Uterus (tissue), 4 donors: ENCODE data around the gene CBX1. TPM values are rescaled to one million over a fixed set of nuclear protein-coding genes. Genes with fewer than 3 reads are reported as not detected.

Experiments
- DNase-seq, 2 donors: peaks; one replicate each; pipeline ENCODE4 v3.0.0-alpha.2; 2019 to 2020
- H3K27ac ChIP-seq, 2 donors: fragments of 200-600 bp; sonication (generic); 1 replicate in 1 of 2; 2 replicates in 1 of 2; pipeline ENCODE4 v1.5.1; 2016 to 2018
- H3K27me3 ChIP-seq, 2 donors: fragments of 200-600 bp; sonication (generic); one replicate each; pipeline ENCODE4 v1.5.1; 2018 to 2019; ENCODE audit warnings: control low read depth in 1 of 2
- H3K36me3 ChIP-seq, 2 donors: fragments of 200-600 bp; sonication (generic); one replicate each; pipeline ENCODE4 v1.5.1; 2019; ENCODE audit warnings: control low read depth in 1 of 2
- H3K4me1 ChIP-seq, 2 donors: fragments of 200-600 bp; sonication (generic); one replicate each; pipeline ENCODE4 v1.5.1; 2018 to 2019; ENCODE audit warnings: control low read depth in 1 of 2
- H3K4me3 ChIP-seq, 2 donors: fragments of 200-600 bp; sonication (generic); 1 replicate in 1 of 2; 2 replicates in 1 of 2; pipeline ENCODE4 v1.5.1; 2018 to 2019; ENCODE audit warnings: mild to moderate bottlenecking in 1 of 2
- H3K9me3 ChIP-seq, 2 donors: fragments of 200-600 bp; sonication (generic); one replicate each; pipeline ENCODE4 v1.5.1; 2019; ENCODE audit warnings: control low read depth in 1 of 2
- POLR2A ChIP-seq, 2 donors: fragments of 450-650 bp; IDR thresholded peaks; one replicate each; pipeline ENCODE4 v1.6.1; 2016; ENCODE audit warnings: antibody characterized with exemption in 2 of 2, mild to moderate bottlenecking in 1 of 2, moderate library complexity in 1 of 2
- intact Hi-C: fragments of 100-400 bp; cut with DNase I; formaldehyde crosslinking; loops from one replicate; pipeline ENCODE4 v1.15.1; 2023; ENCODE audit warnings: low total_unique reads
- total RNA-seq, 4 donors: library from RNA; depleted of rRNA in 3 of 4; stranded (reverse); fragments of >200 nt in 3 of 4; gene quantifications; one replicate each; pipeline versions ENCODE4 v1.1.0 to v1.2.4, GENCODE V29; 2014 to 2023
- TF ChIP-seq, protein P1 (sequence below), 4 experiments: fragments of 200-600 bp in 2 of 4; fragments of 450-650 bp in 2 of 4; sonication (generic) in 2 of 4; IDR thresholded peaks; one replicate each; pipeline ENCODE4 v1.5.1; 2016 to 2019; ENCODE audit warnings: antibody characterized with exemption in 4 of 4, mild to moderate bottlenecking in 2 of 4, moderate library complexity in 1 of 4
- donor health status: DM: yes; HTN: yes; CAD: no.

Gene CBX1
- total RNA-seq, 4 donors from 2014 or later: 47.1 to 132 (median 81.3) TPM

DNA sequence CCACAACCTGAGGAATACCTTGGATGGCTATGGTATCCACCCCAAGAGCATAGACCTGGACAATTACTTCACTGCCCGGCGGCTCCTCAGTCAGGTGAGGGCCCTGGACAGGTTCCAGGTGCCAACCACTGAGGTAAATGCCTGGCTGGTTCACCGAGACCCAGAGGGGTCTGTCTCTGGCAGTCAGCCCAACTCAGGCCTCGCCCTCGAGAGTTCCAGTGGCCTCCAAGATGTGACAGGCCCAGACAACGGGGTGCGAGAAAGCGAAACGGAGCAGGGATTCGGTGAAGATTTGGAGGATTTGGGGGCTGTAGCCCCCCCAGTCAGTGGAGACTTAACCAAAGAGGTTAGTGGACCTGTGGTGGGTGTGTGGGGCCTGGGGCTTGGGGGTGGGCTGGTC is 50.0 kb downstream of the CBX1 start:
- Histone ChIP-seq H3K27me3 (no peaks in the 10 kb centered on the region), H3K36me3 (no peaks in the 10 kb centered on the region), H3K4me1 (peaks cover 18 to 50% of the 10 kb centered on the region in 2 donors), H3K27ac (peak overlapping the region; percentile 98), H3K9me3 (no peaks in the 10 kb centered on the region), H3K4me3 (peak overlapping the region; percentile 5 to 21)
- TF ChIP-seq, protein P1, sequence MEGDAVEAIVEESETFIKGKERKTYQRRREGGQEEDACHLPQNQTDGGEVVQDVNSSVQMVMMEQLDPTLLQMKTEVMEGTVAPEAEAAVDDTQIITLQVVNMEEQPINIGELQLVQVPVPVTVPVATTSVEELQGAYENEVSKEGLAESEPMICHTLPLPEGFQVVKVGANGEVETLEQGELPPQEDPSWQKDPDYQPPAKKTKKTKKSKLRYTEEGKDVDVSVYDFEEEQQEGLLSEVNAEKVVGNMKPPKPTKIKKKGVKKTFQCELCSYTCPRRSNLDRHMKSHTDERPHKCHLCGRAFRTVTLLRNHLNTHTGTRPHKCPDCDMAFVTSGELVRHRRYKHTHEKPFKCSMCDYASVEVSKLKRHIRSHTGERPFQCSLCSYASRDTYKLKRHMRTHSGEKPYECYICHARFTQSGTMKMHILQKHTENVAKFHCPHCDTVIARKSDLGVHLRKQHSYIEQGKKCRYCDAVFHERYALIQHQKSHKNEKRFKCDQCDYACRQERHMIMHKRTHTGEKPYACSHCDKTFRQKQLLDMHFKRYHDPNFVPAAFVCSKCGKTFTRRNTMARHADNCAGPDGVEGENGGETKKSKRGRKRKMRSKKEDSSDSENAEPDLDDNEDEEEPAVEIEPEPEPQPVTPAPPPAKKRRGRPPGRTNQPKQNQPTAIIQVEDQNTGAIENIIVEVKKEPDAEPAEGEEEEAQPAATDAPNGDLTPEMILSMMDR (IDR thresholded peaks at IDR 0.05): no peak
- no peak for TF ChIP-seq POLR2A (IDR thresholded peaks at IDR 0.05)
- DNase-seq: peak; percentile 43 to 47
- intact Hi-C loops: no loop called here

- DNase-seq: peak; percentile 86 to 93
- intact Hi-C loops: no loop called here
These were observed 52.7 kb downstream of the CBX1 start for GRCh38 chr17:48048384-48049126.

DNA sequence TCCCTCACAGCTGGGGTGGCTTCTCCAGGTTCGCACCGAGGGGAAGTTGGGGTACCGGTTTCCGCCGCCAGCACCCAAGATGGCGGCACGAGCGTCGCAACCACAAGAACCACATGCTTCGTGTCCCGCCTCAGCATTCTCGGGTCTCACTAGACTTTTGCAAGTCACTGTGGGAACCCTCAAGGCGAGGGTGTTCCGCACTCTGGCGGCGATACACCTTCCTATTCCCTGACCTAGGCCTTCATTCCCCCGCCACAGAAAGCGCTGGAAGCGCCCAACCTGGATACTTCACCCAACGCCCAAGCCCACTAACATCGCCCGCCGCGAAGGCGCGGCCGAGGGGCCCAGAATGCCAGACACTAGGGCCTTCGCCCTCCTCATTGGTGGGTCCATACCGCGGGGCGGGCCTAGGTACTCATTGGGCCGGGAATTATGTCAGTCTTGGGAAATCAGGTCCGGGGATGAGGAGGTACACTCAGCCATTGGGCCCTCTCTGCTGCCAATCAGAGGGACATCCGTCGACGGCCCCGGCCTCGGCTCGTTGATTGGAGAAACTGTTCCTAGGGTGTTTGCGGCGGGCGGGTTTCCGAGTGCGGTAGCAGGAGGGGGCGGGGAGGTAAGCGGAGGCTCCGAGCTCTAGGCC is 53.4 kb downstream of the CBX1 start, which contains the start of gene NFE2L1:
TSS of gene NFE2L1 (plus strand) at position 619 of the 643 bp plus-strand sequence. CDS start 2,760 bp downstream, outside the sequence.
- Histone ChIP-seq H3K4me1 (peaks cover 14 to 26% of the 10 kb centered on the region in 2 donors), H3K27me3 (no peaks in the 10 kb centered on the region), H3K9me3 (no peaks in the 10 kb centered on the region), H3K27ac (peak within 1 kb of the TSS; percentile 98), H3K4me3 (peak within 1 kb of the TSS; percentile 83 to 84), H3K36me3 (no peaks in the 10 kb centered on the region)
- intact Hi-C loops: no loop called here
- peak; percentile 98 to 100 for DNase-seq
- TF ChIP-seq, protein P1 (IDR thresholded peaks at IDR 0.05): peak in 2 of 4 experiments; percentile 10 to 14
- peak; percentile 47 to 62 for TF ChIP-seq POLR2A (IDR thresholded peaks at IDR 0.05)

More at GRCh38 chr17:48048384-48049126, 52.7 kb downstream of the CBX1 start:
- TF ChIP-seq, protein P1 (IDR thresholded peaks at IDR 0.05): no peak
- peak; percentile 46 to 71 for TF ChIP-seq POLR2A (IDR thresholded peaks at IDR 0.05)
- peaks cover 18 to 33% of the 10 kb centered on the region in 2 donors for H3K4me1 ChIP-seq
- H3K27me3 ChIP-seq: no peaks in the 10 kb centered on the region
- peak overlapping the region; percentile 83 to 84 for H3K4me3 ChIP-seq
- no peaks in the 10 kb centered on the region for H3K9me3 ChIP-seq
- peak overlapping the region; percentile 98 for H3K27ac ChIP-seq
- H3K36me3 ChIP-seq: no peaks in the 10 kb centered on the region

- Histone ChIP-seq H3K36me3 (no peaks in the 10 kb centered on the region), H3K4me3 (peak overlapping the region; percentile 58 to 84), H3K9me3 (no peaks in the 10 kb centered on the region), H3K27me3 (no peaks in the 10 kb centered on the region), H3K27ac (peak overlapping the region; percentile 98), H3K4me1 (peaks cover 12 to 19% of the 10 kb centered on the region in 2 donors)
- intact Hi-C loops: no loop called here
- TF ChIP-seq POLR2A (IDR thresholded peaks at IDR 0.05): no peak
- TF ChIP-seq, protein P1 (IDR thresholded peaks at IDR 0.05): no peak
- DNase-seq: no peak
These were observed 54.1 kb downstream of the CBX1 start for GRCh38 chr17:48047113-48047740.
